Bronchial epithelial cell (primary cell): ENCODE measurements around the gene OR9Q1. TPM values are rescaled to one million over a fixed set of nuclear protein-coding genes. Genes with fewer than 3 reads are reported as not detected.

ENCODE experiments used
- DNase-seq: peaks from one replicate; pipeline ENCODE4 v3.0.0-alpha.2; 2010; ENCODE audit warnings: low read depth
- FAIRE-seq: peaks from 2 replicates; lab custom pipeline; 2011; peaks lifted over from hg19 to GRCh38; lab: Jason Lieb, UNC
- H3K27me3 ChIP-seq: 2 replicates; pipeline ENCODE4 v1.5.1; 2011; ENCODE audit warnings: low read length; ENCODE audit not compliant: control insufficient read depth, insufficient read depth
- H3K36me3 ChIP-seq: 2 replicates; pipeline ENCODE4 v1.5.1; 2011; ENCODE audit warnings: low read length; ENCODE audit not compliant: control insufficient read depth, insufficient read depth
- H3K4me3 ChIP-seq: 2 replicates; pipeline ENCODE4 v1.5.1; 2011; ENCODE audit warnings: mild to moderate bottlenecking, low read depth, low read length, control low read depth
- CTCF ChIP-seq: IDR thresholded peaks from 2 replicates; pipeline ENCODE4 v1.5.1; 2011; ENCODE audit warnings: mild to moderate bottlenecking, moderate library complexity, low read length, control low read depth, inconsistent platforms; ENCODE audit not compliant: insufficient read depth, severe bottlenecking
- total RNA-seq: library from RNA; depleted of rRNA; stranded (reverse); fragments of >200 nt; gene quantifications from 2 replicates; pipeline ENCODE4 v1.2.1, GENCODE V29; 2014

OR9Q1 gene
- total RNA-seq, 1 donor from 2014 or later, result not detected

DNA sequence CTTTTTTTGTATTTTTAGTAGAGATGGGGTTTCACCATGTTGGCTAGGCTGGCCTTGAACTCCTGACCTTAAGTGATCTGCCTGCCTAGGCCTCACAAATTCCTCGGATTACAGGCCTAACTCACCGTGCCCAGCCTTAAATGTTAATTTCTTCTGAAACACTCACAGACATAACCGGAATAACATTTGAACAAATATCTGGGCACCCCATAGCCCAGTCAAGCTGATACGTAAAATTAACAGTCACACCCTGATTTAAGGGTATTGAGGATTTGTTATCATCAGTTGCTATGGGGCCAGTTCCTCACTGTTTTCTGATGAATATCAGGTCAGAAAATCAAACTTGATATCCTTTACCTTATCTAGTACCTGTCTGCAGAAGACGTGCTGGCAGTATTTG lies 23.0 kb upstream of the OR9Q1 start:
- Histone ChIP-seq H3K27me3 (no peaks in the 10 kb centered on the region), H3K4me3 (no peak overlapping the region), H3K36me3 (no peaks in the 10 kb centered on the region)
- no peak for DNase-seq
- TF ChIP-seq CTCF, result no peak
- no peak for FAIRE-seq

DNA sequence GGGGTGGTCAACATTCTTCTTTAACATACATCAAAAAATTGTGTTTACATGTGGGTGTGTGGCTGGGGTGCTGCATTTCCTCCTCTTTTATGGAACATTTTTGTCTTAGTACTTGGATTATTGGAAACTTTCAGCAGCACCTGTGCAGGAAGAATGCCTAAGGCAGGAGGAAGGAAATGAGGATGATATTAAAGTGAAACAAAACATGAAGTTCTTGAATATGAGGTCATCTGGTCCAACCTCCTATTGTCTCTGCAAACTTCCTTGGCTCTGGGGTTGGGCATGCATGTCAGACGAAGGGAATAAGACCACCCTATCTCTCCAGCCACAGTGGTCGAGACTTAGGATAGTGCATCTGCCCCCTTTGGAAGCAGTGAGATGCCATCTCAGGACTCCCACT lies 20.6 kb upstream of the OR9Q1 start:
- no peak overlapping the region for H3K4me3 ChIP-seq

DNA sequence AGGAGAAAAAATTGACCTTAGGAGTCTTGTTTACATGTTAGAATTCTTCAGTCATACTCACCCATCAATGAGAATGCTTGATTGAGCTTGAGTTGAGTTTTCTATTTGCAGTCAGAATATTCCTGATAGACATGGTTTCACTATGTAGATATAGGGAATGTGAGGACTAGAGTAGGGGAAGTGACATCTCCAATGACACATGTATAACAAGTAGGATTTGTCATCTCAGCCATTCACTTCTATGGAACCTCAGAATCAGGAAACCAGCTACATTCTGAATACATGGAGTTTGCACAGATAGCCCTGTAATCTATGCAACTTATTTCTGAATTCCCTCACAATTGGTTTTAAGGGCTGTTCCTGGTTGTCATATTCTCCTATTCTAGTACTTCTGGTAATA lies 20.1 kb upstream of the OR9Q1 start:
- TF ChIP-seq CTCF, result no peak
- no peaks in the 10 kb centered on the region for H3K27me3 ChIP-seq
- DNase-seq (no peak), FAIRE-seq (no peak)
- H3K36me3 ChIP-seq, result no peaks in the 10 kb centered on the region
- no peak overlapping the region for H3K4me3 ChIP-seq

More for the DNA sequence above, 20.6 kb upstream of the OR9Q1 start:
- no peaks in the 10 kb centered on the region for H3K27me3 ChIP-seq
- FAIRE-seq (peak; percentile 89), DNase-seq (no peak)
- H3K36me3 ChIP-seq, result no peaks in the 10 kb centered on the region
- TF ChIP-seq CTCF, result no peak

GRCh38 chr11:58004664-58005063 lies 19.0 kb upstream of the OR9Q1 start:
- Histone ChIP-seq H3K27me3 (no peaks in the 10 kb centered on the region), H3K36me3 (no peaks in the 10 kb centered on the region), H3K4me3 (no peak overlapping the region)
- TF ChIP-seq CTCF, result no peak
- DNase-seq (no peak), FAIRE-seq (no peak)

GRCh38 chr11:58006940-58007339 lies 16.7 kb upstream of the OR9Q1 start:
- no peak for TF ChIP-seq CTCF
- DNase-seq, result peak; percentile 67
- Histone ChIP-seq H3K36me3 (no peaks in the 10 kb centered on the region), H3K4me3 (no peak overlapping the region), H3K27me3 (no peaks in the 10 kb centered on the region)
- no peak for FAIRE-seq

DNA sequence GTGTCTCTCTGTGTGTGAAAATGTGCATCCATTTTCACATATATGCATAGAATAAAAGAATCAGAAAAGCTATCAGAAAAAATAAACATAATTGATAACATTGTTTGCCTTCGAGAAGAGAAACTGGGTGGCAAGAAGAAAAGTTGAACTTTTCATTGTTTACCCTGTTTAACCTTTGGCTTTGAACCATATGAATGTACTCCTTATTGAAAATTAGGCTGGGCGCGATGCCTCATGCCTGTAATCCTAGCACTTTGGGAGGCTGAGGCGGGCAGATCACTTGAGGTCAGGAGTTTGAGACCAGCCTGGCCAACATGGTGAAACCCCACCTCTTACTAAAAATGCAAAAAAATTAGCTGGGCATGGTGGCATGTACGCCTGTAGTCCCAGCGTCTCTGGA lies 11.9 kb upstream of the OR9Q1 start:
- FAIRE-seq (no peak), DNase-seq (no peak)
- TF ChIP-seq CTCF, result no peak
- Histone ChIP-seq H3K36me3 (no peaks in the 10 kb centered on the region), H3K27me3 (no peaks in the 10 kb centered on the region), H3K4me3 (no peak overlapping the region)
